GM12891 (cell line): ENCODE data around the gene KAZN.

Source experiments
- POLR2A ChIP-seq: IDR thresholded peaks from 2 replicates; pipeline ENCODE4 v1.6.1; 2011; ENCODE audit warnings: low read depth, low read length, control low read depth
- POLR2AphosphoS5 ChIP-seq: IDR thresholded peaks from 2 replicates; pipeline ENCODE4 v1.6.1; 2011; ENCODE audit warnings: low read depth, low read length, control low read depth
- POU2F2 ChIP-seq: IDR thresholded peaks from 2 replicates; pipeline ENCODE4 v1.6.1; 2011; ENCODE audit warnings: low read depth, mild to moderate bottlenecking, control low read depth, low read length, moderate library complexity
- TAF1 ChIP-seq: IDR thresholded peaks from 2 replicates; pipeline ENCODE4 v1.6.1; 2011; ENCODE audit warnings: low read depth, low read length, control low read depth

DNA sequence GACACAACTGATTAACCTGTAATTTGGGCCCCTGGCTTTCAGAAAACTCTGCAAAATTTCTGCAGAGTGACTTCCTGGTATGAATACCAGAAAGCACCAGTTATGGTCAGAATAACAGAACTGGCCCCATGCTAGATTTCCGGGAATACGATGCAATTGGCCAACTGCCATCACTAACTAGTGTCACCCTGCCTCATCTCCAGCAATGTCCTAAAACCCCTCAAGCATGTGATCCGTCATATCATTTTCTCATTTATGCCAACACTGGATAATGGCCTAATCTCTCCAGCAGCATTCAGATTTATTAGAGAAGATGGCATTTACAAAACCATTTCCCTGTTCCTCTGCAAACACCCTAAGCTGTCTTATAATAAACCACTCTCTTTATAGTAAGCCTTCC lies 15.4 kb downstream of the KAZN start:
- TF ChIP-seq POLR2A (no peak), POLR2AphosphoS5 (no peak), TAF1 (no peak), POU2F2 (no peak)
